DMS114 treated with DMSO at 0.1 percent for 48 hours (cell line): Measurements from ENCODE around the gene STRBP.
"Not testable (repeated sequence)": the region's sequence is repeated elsewhere in the genome, so short reads cannot be mapped to it uniquely, and the experiment has no call there.

ENCODE experiments used
- DNase-seq: peaks from one replicate; lab custom pipeline; 2025; ENCODE audit not compliant: unreplicated experiment; lab: John Stamatoyannopoulos, UW

STRBP gene

GRCh38 chr9:123283455-123283854 is 15.1 kb upstream of the STRBP start:
- DNase-seq: no peak

- DNase-seq: no peak
Observed at GRCh38 chr9:123283048-123283408, 14.6 kb upstream of the STRBP start.

- no peak for DNase-seq
Observed at GRCh38 chr9:123282362-123283047, 14.1 kb upstream of the STRBP start.

- DNase-seq: no peak
Observed at GRCh38 chr9:123281659-123282350, 13.4 kb upstream of the STRBP start.

GRCh38 chr9:123278879-123279493 is 10.6 kb upstream of the STRBP start:
- not testable (repeated sequence) for DNase-seq

- no peak for DNase-seq
Observed at GRCh38 chr9:123278361-123278760, 10.0 kb upstream of the STRBP start.

GRCh38 chr9:123276551-123276950 is 8.2 kb upstream of the STRBP start:
- no peak for DNase-seq

GRCh38 chr9:123271133-123271532 is 2.7 kb upstream of the STRBP start:
- not testable (repeated sequence) for DNase-seq

- DNase-seq: no peak
Observed at GRCh38 chr9:123269281-123269680, 895 bp upstream of the STRBP start.

- no peak for DNase-seq
Observed at GRCh38 chr9:123268199-123268464, 254 bp downstream of the STRBP start.

GRCh38 chr9:123267481-123268198 is 746 bp downstream of the STRBP start:
- DNase-seq: no peak

- no peak for DNase-seq
Observed at GRCh38 chr9:123266655-123267399, 1.6 kb downstream of the STRBP start.

GRCh38 chr9:123265833-123266232 is 2.6 kb downstream of the STRBP start:
- DNase-seq: no peak

GRCh38 chr9:123263227-123263626 is 5.2 kb downstream of the STRBP start:
- no peak for DNase-seq

- no peak for DNase-seq
Observed at GRCh38 chr9:123262338-123262737, 6.0 kb downstream of the STRBP start.

- no peak for DNase-seq
Observed at GRCh38 chr9:123261006-123261677, 7.2 kb downstream of the STRBP start.

- DNase-seq: no peak
Observed at GRCh38 chr9:123260340-123260739, 8.0 kb downstream of the STRBP start.

- DNase-seq: no peak
Observed at GRCh38 chr9:123257276-123257675, 11.1 kb downstream of the STRBP start.

GRCh38 chr9:123255718-123256117 is 12.7 kb downstream of the STRBP start:
- no peak for DNase-seq

- DNase-seq: no peak
Observed at GRCh38 chr9:123253204-123253603, 15.2 kb downstream of the STRBP start.

GRCh38 chr9:123251741-123252140 is 16.6 kb downstream of the STRBP start:
- DNase-seq: no peak
